Measurements from ENCODE around the gene LMBRD2.

Gene LMBRD2

GRCh38 chr5:36054647-36055046 is 97.0 kb downstream of the LMBRD2 start:
- in situ Hi-C loops (cut with HindIII; ENCODE audit: low sequenced_read_pairs): no loop called here

DNA sequence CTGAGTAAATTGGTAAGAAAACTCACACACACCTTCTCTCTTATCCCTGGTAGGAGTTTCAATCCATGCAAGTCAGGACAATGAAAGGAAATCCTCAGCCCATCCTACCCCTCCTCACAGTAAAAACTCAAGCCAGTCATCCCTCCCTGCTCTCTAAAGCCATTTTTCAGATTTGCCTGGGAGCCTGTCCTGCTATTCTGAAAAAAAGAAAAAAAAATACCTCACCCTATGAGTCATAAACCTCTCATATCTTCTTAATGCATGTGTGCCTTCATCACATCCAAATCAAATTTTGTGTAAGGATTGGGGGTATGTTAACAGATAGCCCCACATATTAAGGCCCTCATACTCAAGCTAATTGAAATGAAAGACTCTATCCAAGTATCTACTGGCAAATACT is 99.1 kb downstream of the LMBRD2 start:
- in situ Hi-C loops (cut with HindIII; ENCODE audit: low sequenced_read_pairs): no loop called here

DNA sequence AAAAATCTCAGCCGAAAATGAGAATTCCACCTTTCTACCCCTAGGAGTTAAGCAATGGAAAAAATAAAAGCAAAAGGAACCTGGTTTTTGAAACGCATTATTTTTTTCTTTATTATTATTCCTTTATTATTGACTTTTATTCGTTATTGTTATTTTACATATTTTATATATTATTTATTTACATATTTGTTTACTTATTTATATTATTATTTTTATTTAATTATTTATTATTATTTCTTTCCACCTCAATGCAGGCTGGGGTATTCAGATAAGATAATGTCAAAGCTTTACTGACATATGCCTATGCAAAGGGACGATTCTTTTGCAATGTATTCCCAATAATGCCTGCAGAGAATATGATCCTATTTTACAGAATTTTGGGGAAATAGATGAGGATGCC is 101.7 kb downstream of the LMBRD2 start:
- in situ Hi-C loops (cut with HindIII; ENCODE audit: low sequenced_read_pairs): no loop called here

Measured in DLD1 (cell line).